ENCODE measurements around the gene FILIP1L. TPM values are rescaled to one million over a fixed set of nuclear protein-coding genes. Genes with fewer than 3 reads are reported as not detected.

FILIP1L gene
- total RNA-seq, 1 donor from 2014 or later = 47.0 TPM

DNA sequence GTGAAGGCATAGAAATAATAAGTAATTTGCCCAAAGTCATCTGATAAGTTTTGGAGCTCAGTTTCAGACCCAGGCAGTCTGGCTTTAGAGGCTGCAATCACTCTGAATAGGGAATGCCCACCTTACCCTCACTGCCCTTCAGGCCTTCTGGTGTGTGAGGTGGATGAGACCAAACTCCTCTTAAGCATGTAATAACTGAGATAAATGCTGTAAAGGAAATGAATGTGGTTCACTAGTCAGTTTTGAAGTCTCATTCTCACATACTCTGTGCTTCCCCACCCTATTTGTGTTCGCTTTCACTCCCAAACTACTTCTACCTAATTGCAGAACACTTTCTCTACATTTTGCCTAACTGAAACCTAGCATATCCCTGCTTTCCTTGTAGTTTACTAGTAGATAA lies 144.1 kb downstream of the FILIP1L start:
- peaks cover 11% of the 10 kb centered on the region for H3K4me1 Mint-ChIP-seq (ENCODE audit: unreplicated experiment)
- no peak for DNase-seq (ENCODE audit: extremely low spot score, unreplicated experiment)
- no peaks in the 10 kb centered on the region for H3K36me3 Mint-ChIP-seq (ENCODE audit: unreplicated experiment)
- TF ChIP-seq, protein P1, sequence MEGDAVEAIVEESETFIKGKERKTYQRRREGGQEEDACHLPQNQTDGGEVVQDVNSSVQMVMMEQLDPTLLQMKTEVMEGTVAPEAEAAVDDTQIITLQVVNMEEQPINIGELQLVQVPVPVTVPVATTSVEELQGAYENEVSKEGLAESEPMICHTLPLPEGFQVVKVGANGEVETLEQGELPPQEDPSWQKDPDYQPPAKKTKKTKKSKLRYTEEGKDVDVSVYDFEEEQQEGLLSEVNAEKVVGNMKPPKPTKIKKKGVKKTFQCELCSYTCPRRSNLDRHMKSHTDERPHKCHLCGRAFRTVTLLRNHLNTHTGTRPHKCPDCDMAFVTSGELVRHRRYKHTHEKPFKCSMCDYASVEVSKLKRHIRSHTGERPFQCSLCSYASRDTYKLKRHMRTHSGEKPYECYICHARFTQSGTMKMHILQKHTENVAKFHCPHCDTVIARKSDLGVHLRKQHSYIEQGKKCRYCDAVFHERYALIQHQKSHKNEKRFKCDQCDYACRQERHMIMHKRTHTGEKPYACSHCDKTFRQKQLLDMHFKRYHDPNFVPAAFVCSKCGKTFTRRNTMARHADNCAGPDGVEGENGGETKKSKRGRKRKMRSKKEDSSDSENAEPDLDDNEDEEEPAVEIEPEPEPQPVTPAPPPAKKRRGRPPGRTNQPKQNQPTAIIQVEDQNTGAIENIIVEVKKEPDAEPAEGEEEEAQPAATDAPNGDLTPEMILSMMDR (IDR thresholded peaks at IDR 0.05) = no peak
- no peak overlapping the region for H3K27ac Mint-ChIP-seq (ENCODE audit: unreplicated experiment)
- H3K4me3 Mint-ChIP-seq (ENCODE audit: unreplicated experiment) = no peak overlapping the region
- H3K27me3 Mint-ChIP-seq (ENCODE audit: unreplicated experiment) = no peaks in the 10 kb centered on the region
- H3K9me3 Mint-ChIP-seq (ENCODE audit: unreplicated experiment) = no peaks in the 10 kb centered on the region

DNA sequence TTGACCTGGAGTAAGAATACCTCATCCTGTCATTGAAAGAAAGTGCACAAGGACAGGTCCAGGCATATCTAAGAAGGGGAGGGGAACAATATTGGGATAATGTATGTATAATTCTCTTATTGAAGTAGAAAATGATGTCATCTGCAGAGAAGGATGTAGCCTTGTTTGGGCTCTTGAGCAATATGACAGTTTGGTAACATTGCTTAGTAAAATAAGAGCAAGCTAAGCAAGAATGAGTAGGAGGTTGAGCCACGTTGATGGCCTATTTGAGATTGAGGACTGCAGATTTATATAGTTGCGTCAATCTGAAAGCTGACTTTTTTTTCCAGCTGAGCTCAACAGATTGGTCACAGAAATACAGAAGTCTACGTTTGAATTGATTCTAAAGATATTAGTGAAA lies 145.2 kb downstream of the FILIP1L start:
- no peak overlapping the region for H3K27ac Mint-ChIP-seq (ENCODE audit: unreplicated experiment)
- no peak for DNase-seq (ENCODE audit: extremely low spot score, unreplicated experiment)
- H3K36me3 Mint-ChIP-seq (ENCODE audit: unreplicated experiment) = no peaks in the 10 kb centered on the region
- H3K27me3 Mint-ChIP-seq (ENCODE audit: unreplicated experiment) = no peaks in the 10 kb centered on the region
- TF ChIP-seq, protein P1 (IDR thresholded peaks at IDR 0.05) = no peak
- no peaks in the 10 kb centered on the region for H3K9me3 Mint-ChIP-seq (ENCODE audit: unreplicated experiment)
- H3K4me1 Mint-ChIP-seq (ENCODE audit: unreplicated experiment) = peaks cover 11% of the 10 kb centered on the region
- no peak overlapping the region for H3K4me3 Mint-ChIP-seq (ENCODE audit: unreplicated experiment)

DNA sequence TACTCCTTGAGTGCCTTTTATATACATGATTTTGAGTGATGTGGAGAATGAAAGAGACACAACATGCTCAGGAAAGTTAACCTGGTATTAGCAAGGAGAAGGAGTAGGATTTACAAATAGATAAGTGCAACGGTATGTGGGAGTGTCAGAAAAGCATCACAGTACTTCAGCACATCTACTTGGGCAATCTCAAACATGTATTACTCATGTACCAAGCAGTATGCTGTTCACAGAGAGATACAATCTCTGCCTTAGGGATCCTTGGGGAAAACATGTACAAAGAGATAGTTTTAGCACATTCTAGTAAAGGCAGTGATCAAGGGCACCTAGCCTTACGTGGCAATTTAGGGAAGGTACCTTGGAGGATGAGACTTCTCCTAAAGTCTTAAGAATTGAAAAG lies 146.5 kb downstream of the FILIP1L start:
- H3K4me1 Mint-ChIP-seq (ENCODE audit: unreplicated experiment) = peaks cover 11% of the 10 kb centered on the region
- H3K27me3 Mint-ChIP-seq (ENCODE audit: unreplicated experiment) = no peaks in the 10 kb centered on the region
- H3K36me3 Mint-ChIP-seq (ENCODE audit: unreplicated experiment) = no peaks in the 10 kb centered on the region
- no peaks in the 10 kb centered on the region for H3K9me3 Mint-ChIP-seq (ENCODE audit: unreplicated experiment)
- H3K27ac Mint-ChIP-seq (ENCODE audit: unreplicated experiment) = no peak overlapping the region
- no peak overlapping the region for H3K4me3 Mint-ChIP-seq (ENCODE audit: unreplicated experiment)
- DNase-seq (ENCODE audit: extremely low spot score, unreplicated experiment) = no peak
- TF ChIP-seq, protein P1 (IDR thresholded peaks at IDR 0.05) = no peak

DNA sequence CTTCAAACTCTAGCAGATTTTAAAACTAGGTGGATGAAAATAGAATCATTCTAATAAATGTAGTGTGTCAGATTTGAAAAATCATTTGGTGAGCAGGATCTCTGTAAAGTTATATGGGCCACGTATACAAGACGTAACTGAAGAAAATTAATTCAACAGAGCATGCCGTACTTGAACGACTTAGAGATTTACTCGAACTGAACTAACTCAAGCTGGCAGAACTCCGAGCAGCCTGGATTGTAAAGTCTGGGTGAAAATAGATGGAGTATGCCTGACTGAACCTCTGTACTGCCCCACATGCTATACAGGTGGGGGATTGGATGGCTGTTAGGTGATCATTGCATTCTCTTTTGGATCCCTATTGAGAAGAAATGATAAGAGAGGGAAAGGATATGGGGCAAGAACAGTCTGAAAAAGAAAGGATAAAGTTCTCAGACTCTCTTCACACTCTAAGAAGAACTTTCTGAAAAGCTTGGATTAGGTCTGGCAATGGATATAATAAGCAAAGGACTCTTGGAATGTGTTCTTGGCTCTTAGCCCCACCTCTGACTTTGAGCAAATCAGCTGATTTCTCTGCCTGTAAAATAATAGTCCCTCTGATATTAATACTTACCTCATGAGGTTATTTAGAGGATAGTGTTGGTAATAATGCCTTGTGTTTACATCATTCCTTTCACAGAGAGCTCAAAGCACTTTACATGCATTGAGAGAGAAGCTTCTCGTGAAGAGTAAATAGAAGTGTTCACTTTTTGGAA lies 147.5 kb downstream of the FILIP1L start:
- H3K27me3 Mint-ChIP-seq (ENCODE audit: unreplicated experiment) = no peaks in the 10 kb centered on the region
- DNase-seq (ENCODE audit: extremely low spot score, unreplicated experiment) = no peak
- TF ChIP-seq, protein P1 (IDR thresholded peaks at IDR 0.05) = no peak

DNA sequence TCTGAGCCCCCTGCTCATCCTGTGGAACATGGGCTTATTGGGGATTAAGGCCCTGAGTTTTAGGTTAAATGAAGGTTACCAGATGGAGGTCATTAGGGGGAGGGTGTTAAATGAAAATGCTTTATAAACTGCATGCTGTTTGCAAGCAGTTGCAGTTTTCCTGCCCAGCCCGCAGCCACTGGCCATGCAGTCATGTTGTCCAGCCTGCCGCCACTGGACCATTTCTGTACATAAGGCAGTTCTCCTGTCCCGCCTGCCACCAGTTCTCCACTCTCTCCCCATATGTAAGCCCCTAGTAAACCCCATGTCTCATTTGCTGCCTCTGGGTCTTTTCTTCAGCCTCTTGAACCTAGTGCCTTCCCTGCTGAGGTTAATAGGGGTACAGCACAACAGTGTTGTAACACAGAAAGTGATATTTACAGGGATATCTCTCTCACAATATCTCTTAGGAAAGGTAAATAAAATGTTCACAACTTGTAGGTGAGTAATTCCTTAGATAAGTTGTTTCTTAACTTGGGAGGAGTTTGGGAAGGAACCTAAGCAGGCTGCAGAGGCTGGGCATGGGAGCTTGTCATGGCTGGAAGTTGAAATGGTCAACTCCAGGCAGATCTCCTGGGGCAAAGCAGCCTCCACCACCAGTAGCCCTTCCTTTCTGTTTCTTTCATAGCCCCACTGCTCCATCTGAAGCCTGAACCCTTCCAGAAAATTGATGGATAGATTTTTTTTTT lies 148.5 kb downstream of the FILIP1L start:
- peaks cover 17% of the 10 kb centered on the region for H3K4me1 Mint-ChIP-seq (ENCODE audit: unreplicated experiment)
- no peaks in the 10 kb centered on the region for H3K9me3 Mint-ChIP-seq (ENCODE audit: unreplicated experiment)
- no peak overlapping the region for H3K4me3 Mint-ChIP-seq (ENCODE audit: unreplicated experiment)
- no peak for DNase-seq (ENCODE audit: extremely low spot score, unreplicated experiment)
- H3K36me3 Mint-ChIP-seq (ENCODE audit: unreplicated experiment) = no peaks in the 10 kb centered on the region
- H3K27ac Mint-ChIP-seq (ENCODE audit: unreplicated experiment) = no peak overlapping the region
- no peaks in the 10 kb centered on the region for H3K27me3 Mint-ChIP-seq (ENCODE audit: unreplicated experiment)
- TF ChIP-seq, protein P1 (IDR thresholded peaks at IDR 0.05) = no peak

More for the DNA sequence above, 147.5 kb downstream of the FILIP1L start:
- H3K27ac Mint-ChIP-seq (ENCODE audit: unreplicated experiment) = no peak overlapping the region
- no peak overlapping the region for H3K4me3 Mint-ChIP-seq (ENCODE audit: unreplicated experiment)
- H3K4me1 Mint-ChIP-seq (ENCODE audit: unreplicated experiment) = peaks cover 10% of the 10 kb centered on the region
- no peaks in the 10 kb centered on the region for H3K36me3 Mint-ChIP-seq (ENCODE audit: unreplicated experiment)
- H3K9me3 Mint-ChIP-seq (ENCODE audit: unreplicated experiment) = no peaks in the 10 kb centered on the region
